Spleen (tissue), 7 donors: ENCODE data around the gene CCDC192.

Experiments used
- CTCF ChIP-seq, 11 experiments: fragments of 200-600 bp in 7 of 11; fragments of 450-650 bp in 4 of 11; sonication (generic) in 4 of 11; IDR thresholded peaks in 8 of 11; conservative IDR thresholded peaks in 3 of 11; 1 replicate in 7 of 11; 2 replicates in 4 of 11; pipeline versions ENCODE4 v1.4.0 to v1.8.0; 2016 to 2021; ENCODE audit warnings: antibody characterized with exemption in 11 of 11, inconsistent platforms in 4 of 11, mild to moderate bottlenecking in 1 of 11
- POLR2A ChIP-seq, 3 donors: fragments of 450-650 bp; IDR thresholded peaks; one replicate each; pipeline ENCODE4 v1.5.1; 2017; ENCODE audit warnings: antibody characterized with exemption in 3 of 3, mild to moderate bottlenecking in 1 of 3
- POLR2AphosphoS5 ChIP-seq, 3 donors: sonication (generic); formaldehyde crosslinking; IDR thresholded peaks; one replicate each; pipeline ENCODE4 v1.5.1; 2017; ENCODE audit warnings: antibody characterized with exemption in 3 of 3
- donor health status: DM: no; HTN: no; CAD: no; lungs with moderate emphysema.
- donor health status: DM: no; HTN: no; CAD: no.
- donor health status: DM: no; HTN: no; CAD: no.

- TF ChIP-seq CTCF (IDR thresholded peaks at IDR 0.05 in 8 of 11, conservative IDR thresholded peaks at IDR 0.05 in 3 of 11) (no peak), POLR2AphosphoS5 (IDR thresholded peaks at IDR 0.05) (no peak), POLR2A (IDR thresholded peaks at IDR 0.05) (no peak)
These were observed 274.0 kb downstream of the CCDC192 start for GRCh38 chr5:127976991-127977717.
